HG03175 (cell line): Measurements from ENCODE around the gene CASZ1.

ENCODE experiments used
- ATAC-seq: cut with Tn5 transposase; IDR thresholded peaks from one replicate; pipeline ENCODE4 v1.9.1; 2021; ENCODE audit warnings: mild to moderate bottlenecking, moderate library complexity; ENCODE audit not compliant: unreplicated experiment

CASZ1 gene

DNA sequence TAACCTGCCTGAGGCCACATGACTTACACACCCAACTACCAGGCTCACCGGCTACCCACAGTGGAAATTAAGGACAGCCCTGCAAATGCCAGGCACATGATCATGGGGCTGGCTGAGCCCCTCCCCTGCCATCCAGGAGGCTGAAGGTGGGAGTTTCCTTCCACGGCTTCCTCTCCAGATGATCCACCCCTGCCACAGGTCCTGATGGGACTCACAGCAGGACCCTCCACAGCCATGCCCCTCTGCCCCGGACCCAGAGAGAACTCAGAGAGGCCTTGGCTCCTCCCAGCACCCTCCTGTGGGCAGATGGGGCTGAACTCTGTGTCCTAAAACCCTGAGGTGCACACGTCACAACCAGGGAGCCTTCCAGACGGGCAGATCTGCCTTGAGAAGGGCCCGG, 29.1 kb upstream of the CASZ1 start:
- no peak for ATAC-seq

DNA sequence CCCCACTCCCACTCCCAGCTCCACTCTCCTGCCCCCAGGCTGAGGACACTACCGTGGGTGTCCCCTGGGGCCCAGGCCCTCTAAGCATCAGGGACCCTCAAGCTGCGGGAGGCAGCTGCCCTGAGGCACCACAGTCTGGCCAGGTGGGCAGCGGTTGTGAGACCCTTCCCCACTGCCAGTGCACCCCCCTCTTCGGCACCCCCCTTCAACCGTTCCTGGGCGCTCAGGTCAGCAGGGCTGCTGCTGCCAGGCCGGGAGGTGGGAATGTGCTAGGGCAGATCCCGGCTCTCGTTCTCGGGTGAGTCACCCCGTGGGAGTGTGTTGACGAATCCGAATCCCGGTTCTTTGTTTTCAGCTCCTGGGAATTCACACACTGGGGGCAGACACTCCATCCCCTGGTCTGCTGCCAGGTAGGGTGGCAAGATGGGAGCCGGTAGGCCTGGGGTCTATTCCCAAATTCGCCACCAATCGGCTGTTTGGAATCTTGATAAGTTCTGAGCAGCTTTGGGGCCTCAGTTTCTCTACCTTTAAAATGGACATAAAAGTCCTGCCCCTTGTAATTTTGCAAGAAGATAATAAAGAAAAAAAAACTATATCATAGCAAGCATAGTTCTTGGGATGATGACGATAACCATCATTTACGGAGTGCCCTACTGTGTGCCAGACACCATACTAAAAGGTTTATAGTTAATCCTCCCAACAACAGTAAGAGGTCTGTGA, 28.5 kb upstream of the CASZ1 start:
- no peak for ATAC-seq

DNA sequence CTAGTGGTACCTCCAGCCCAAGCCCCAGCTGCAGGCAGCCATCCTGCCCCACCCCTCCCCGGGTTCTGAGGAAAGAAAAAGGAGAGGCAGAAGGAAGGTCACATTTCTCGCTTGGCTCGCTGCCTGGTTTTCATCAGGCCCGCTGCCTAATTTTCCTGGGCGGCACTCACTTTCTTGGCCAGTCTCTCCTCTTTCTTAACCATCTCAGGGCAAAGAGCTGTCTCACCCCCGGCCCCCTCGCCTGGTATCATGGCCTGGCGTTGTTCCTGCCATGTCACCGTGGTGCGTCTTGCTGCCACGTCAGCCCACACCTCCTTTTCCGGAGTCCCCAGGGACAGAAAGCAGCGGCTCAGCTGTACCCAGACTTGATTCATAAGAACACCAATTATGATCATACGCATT, 26.6 kb upstream of the CASZ1 start:
- no peak for ATAC-seq

DNA sequence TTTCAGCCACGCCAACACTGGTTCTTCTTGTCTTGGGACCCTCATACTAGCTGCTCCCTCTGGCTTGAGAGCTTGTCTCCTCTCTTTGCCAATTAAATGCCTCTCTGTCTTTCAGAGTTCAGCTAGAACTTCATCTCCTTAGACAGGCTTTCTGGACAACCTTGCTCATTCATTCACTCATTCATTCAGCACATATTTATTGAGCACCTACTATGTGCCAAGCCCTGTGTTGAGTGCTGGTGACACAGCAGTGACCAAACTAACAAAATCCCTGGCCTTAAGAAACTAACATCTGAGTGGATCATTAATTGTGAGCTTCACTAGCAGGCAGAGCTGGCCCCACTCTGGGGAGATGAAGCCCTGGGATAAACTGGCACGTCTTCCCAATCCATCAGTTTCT, 24.9 kb upstream of the CASZ1 start:
- ATAC-seq: no peak

DNA sequence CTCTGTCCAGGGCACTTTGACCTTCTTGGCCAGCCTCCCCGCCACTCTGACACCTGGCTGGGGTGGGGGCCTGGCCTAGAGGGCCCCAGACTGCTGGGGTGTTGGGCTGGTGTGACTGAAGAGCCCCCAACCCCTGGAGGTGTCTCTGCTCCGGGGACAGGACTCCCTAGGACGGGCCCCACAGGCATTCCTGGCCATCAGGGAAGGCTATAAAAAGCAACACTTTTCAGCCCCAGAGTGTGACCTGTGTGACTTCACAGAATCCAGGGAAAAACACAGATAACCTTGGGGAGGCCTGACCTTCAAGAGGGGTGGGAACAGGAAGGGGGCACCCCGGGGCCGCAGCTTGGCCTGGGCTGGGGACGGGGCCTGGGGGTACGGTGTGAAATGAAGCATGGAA, 24.0 kb upstream of the CASZ1 start:
- no peak for ATAC-seq

DNA sequence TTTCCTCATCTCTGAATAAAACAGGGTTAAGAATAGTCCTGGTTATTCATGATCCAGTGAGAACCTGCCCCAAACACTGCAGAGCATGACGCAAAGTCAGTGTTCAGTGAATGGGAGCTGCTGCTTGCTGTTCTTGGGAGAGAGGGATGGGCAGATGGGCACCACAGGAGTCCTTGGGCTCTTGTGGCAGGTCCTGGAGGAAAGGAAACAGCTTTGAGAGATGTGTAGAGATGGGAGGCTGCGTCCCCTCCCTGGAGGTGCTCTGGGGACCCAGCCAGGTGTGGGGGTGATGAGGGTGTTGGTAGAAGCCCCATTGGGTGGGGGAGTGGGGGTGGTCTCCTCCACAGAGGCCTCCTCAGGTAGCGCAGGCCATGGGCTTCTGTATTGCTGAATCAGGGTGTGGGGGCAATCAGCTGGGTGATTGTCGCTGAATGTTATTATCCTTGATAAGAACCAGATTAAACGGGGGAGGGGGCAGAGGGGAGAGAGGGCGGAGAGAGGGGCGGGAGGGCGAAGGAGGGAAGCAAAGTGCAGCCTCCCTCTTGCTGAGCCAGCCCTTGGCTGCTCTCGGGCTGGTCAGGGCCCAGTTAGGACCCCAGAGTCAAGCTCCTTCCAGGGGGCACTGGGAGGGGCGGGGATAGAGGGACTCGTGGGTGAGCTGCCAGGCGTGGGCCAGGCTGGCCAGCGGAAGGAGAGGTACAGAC, 22.9 kb upstream of the CASZ1 start:
- no peak for ATAC-seq

DNA sequence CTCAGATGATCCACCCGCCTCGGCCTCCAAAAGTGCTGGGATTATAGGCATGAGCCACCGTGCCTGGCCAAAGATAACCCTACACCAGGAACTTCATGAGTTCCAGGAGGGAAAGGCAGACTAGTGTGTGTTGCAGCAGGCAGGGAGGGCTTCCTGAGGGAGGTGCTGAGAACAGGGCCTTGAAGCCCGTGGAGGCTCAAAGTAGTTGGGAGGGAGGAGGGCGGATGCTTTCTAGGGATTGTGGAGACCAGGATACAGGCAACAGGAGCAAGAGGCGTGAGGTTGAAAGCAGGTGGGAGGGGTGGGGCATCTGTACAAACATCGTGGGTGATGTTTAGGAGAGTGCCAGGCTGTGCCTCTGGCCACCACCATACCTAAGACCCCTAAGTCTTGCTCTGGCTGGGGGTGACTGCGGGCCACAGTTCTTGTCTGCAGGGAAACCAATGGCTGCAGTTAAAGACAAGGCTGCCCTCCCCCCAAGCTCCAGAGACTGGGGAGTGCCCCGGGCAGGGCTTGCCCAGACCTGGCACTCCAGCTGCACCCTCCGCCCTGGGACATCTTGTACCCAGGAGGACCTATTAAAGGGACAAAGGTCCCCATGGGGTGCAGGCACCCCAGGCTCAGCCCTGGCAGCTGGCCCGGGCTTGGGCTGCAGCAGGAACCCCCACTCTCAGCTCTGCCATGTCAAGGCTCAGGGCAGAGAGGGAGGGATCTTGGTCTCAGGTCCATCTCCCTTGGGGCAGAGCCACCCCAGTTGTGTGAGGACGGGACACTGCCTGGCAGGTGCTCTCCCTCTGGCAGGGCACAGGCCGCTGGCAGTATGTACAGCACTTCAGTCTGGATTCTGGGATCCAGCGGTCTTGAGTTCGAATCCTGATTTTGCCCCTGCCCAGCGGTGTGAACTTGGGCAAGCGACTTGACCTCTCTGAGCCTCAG, 22.1 kb upstream of the CASZ1 start:
- ATAC-seq: no peak

DNA sequence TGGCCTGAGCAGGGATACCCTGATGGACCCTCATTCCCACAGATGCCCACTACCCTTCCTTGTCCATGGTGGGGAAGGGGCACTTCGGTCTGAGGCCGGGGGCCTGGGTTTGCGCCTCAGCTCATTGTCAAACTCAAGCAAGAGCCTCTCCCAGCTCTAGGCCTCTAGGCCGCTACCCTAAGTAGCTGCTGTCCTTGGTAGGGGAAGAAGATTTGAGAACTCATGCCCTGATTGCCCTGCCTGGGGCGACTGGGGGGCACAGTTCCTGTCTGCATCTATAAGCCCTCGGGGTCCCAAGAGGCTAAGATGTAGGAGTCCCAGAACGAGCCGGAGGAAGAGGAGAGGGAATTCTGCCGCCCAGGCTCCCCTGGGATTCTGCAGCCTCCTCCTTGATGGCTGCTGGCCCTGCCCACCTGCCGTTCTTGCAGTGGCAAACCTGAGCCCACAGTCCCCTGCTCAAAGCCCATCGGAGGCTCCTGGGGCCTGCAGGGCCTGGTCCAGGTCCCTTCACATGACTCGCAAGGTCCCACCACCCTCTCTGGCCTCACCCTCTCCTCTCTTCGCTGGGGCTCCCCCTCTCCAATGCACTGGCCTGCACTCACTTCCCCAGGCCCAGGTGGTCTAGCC, 20.4 kb upstream of the CASZ1 start:
- no peak for ATAC-seq

DNA sequence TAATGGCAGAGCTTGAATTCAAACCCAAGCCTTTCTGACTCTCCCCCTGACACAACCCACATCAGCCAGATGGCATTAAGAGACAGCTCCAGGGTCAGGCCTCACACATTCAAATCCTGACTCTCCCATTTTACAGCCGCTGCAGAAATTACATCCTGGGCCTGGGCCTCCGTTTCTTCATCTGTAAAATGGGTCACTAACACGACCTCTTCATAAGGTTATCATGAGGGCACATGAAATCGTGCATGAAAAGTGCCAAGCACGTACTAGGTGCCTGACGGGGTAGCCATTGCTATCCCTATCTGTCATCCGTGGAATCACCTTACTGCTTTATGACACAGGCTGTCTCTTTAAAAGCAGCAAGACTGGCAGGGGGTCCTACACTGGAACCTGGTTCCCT, 19.8 kb upstream of the CASZ1 start:
- no peak for ATAC-seq

DNA sequence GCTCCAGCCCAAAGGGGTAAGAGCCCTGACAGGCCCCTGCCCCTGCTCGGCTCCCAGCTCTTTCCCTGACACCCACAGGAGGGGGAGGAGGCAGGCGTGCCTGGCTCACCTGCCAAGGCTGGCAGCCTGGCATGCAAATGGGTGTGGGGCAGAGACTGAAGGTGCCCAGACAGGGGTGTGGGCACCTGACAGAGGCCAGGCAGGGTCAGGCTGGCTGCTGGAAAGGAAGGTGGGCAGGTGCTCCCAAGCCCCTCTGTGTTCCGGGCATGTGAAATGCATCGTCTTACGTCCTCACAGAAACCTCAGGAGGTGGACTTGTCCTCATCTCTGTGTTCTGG, 19.4 kb upstream of the CASZ1 start:
- no peak for ATAC-seq

DNA sequence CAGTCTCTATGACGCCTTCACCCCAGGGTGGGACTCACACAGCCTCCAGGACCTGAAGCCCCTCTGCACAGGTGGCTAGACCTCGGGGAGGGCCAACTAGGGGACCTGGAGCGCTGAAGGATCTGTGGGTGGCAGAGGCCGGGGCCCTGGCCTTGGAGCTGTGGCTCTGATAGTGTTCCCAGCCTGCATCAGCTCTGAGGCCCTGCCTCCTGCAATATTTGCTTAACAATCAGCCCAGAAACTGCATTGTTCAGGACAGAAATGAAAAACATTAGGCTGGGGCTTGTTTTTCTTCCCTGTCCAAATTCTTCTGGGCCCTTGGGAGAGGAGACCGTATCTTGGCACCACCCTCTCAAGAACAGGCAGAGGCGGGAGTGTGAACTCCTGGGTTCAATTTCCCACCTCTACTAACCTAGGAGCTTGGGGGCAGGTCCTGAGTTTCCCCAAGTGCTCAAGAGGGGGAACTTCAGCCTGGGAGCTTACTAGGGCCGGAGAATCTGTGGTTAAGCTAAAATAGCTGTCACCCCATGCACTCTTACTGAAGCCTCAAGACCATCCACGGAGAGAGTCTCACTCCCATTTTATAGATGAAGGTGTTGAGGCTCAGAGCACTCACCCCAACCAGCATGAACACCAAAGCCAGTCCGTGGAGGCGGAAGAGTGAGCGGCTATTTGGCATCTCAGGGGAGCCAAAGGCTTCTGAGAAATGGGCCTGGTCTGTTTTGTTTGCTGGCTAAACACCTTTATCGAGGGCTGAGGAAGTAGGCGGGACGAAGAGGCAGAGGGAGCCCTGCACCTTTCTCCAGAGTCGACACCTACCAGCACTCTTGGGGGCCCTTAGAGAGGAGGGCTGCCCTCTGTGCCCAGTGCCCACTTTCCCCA, 18.8 kb upstream of the CASZ1 start:
- ATAC-seq: no peak

DNA sequence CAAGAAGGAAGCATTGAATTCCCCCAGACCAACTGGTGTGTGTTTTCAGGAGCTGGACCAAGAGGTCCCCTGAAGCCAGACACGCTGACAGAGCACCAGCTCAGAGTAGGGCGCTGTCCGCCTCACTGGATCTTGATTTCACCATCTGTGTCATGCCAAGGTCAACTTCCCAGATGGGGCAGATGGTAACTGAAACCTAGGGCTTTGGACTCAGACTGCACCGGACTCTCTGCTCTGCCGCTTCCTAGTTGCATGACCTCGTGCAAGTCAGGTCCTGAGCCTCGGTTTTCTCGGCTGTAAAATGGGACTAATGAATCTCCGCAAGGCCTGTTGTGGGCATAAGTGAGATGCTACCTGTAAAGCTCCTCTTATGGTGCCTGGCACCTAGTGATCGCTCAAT, 17.9 kb upstream of the CASZ1 start:
- ATAC-seq: no peak

DNA sequence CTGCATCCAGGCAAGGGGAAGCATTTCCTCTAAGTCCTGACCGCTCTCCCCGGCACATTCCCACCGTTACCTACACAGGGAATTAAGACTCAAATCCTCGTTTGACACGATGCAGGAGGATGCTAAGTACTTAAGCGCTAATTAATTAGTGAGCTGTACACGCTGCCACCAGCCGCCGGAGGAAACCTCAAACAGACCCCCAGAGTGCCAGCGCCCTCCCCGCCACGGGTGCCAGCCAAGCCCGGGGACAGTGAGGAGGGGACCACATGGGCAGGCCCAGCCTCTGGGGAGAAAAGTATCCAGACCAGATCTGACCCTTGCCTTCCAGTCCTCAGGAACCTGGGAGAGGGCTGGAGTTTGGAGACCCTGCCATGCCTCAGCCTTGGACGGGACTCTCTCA, 17.4 kb upstream of the CASZ1 start:
- ATAC-seq: no peak

DNA sequence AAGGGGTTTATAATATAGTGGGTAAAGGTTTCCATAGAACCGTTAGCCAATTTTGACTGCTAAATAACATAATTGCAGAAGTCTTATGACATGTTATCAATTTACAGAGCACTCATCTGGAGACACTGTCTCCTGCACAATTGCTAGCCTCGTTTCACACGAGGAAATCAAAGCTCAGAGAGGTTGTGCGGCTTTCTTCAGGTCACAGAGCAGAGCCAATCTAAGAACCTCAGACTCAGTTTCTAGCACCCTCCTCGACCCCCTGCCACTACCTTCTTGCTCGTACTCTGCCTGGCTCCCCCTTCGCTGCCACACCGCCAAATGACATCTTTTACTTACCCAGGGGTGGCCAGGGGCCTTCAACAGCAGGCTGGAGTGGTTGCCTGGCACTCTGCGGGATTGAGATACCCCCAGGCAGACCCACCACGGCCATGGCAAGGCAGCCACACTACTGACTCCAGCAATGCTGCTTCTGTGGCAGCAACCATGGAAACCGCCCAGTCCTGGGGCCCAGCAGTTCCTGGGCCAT, 16.0 kb upstream of the CASZ1 start:
- no peak for ATAC-seq

DNA sequence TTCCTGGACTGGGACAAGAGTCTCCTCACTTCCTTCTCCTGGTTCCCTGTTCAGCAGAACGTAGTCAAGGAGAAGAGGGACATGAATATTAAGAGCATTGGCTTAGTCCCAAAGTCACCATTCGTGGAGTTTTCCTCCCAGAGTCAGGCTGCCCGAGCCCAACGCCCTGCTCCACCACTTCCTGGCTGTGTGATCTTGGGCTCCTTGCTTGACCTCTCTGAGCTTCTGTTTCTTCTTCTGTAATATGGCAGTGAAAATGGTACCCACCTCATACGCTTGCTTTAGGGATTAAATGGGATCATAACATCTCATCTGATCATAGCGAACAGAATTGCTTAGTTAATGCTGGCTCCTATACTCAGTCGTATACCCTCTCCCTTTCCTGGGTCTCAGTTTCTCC, 12.0 kb upstream of the CASZ1 start:
- ATAC-seq: no peak

DNA sequence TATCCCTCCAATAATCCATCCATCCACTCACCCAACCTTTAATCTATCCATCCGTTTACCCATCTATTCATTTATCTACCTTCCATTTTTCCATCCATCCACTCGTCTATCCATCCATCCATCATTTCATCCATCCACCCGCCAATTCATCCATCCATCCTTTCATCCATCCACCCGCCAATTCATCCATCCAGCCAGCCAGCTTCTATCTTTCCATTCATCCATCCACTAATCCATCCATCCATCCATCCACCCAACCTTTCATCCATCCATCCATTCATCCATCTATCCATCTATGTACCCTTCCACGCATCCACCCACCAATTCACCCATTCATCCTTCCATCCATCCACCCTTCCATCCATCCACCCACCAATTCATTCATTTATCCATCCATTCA, 10.5 kb upstream of the CASZ1 start:
- ATAC-seq: no peak

DNA sequence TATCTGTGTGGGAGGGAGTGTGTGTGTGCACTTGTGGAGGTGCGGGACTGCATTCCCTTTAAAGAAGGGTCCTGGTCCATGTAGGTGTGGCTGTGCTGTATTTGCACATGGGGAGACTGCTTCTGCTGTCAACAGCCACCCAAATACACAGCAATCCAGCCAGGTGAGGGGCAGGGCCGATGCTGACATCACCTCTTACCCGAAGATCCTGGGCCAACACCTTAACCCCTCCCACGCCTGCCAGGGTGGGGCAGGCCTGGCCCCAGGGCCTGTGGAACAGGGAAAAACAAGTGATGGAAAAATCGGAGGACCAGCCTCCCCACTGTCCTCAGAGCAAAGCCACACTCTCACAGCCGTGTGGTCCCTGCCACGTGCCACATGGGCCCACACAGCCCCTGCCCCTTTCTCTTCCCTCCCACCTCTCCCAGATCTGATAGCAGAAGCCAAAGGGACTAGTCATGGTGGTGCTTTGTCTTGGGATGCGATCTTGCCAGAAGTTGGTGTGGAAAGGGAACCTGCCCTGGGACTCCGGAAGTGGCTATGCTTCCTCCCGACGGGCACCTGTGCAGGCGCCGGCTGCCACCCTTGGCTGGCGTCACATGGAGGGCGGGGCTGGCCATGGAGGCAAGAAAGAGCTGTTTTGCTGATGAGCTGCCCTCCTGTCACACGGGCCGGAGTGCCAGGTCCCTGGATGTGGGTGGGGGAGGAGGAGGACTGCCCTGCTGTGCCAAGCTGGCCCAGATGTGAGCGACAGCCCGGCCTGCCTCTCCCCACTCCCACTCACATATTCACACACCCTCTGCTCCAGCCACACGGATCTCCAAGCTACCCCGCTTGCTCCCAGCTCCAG, 7.8 kb upstream of the CASZ1 start:
- ATAC-seq: no peak

DNA sequence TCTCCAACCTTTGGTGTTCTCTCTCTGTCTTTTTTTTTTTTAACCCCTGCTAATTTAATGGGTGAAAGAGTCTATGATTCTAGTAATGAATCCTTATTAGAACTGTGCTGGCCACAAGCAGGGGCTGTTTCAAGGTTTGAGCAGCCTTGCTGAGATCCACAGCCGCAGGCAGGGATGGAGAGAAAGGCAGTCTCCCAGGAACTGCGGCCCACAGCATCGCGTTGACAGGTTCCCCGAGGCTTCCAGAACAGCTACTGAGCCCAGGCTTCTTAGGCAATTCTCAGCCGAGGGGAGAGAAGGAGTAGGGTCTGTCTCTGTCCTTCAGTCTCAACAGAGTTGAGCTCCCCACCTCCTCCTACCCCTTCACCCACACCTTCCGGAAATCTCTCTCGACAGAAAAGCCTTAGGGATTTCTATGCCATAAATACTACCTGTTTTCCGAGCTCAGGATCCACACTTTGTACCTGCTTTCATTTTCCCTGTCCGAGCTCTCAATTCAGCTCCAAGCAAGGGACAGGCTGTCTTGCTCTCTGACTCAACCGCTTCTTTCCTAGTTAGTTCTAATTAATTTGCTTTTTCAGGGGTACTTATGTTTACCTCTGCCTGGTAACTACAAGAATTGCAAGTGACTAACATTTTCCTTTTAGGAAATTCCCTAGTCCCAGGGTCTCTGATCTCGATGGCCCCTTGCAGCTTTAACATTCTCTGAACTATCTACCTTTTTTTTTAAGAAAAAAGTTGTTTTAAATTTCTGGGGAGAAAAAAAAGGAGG, 6.7 kb upstream of the CASZ1 start:
- no peak for ATAC-seq

DNA sequence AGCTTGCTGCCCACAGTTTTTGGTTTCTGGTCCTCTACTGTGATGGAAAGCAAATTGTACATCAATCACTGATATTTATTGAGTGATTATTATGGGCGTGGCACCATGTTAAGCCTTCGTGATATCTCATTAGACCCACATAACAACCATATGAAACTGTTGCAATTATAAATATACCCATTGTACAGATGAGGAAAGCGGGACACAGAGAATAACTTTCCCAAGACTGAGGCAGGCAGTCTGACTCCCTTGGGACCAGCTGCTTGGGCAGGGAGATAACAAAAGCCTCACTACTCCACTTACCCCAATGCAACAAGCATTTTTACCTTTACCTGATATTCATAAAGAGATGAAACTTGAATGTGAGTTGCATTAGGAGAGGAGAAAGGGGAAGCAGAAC, 4.3 kb upstream of the CASZ1 start:
- ATAC-seq: no peak
